GM12878 (cell line): Measurements from ENCODE around the gene MEX3C. TPM values are rescaled to one million over a fixed set of nuclear protein-coding genes. Genes with fewer than 3 reads are reported as not detected.

Experiments used
- ATF2 ChIP-seq: IDR thresholded peaks from 2 replicates; pipeline ENCODE4 v1.6.1; 2012; ENCODE audit warnings: low read length, inconsistent platforms
- BACH1 ChIP-seq: fragments of 450-650 bp; IDR thresholded peaks from 2 replicates; pipeline ENCODE4 v1.6.1; 2017; ENCODE audit warnings: mild to moderate bottlenecking, borderline replicate concordance
- CEBPB ChIP-seq, 2 experiments: fragments of 150-350 bp in 1 of 2; IDR thresholded peaks; 2 replicates each; pipeline ENCODE4 v1.6.1; 2012 to 2014; ENCODE audit warnings: low read depth in 2 of 2, low read length in 2 of 2, borderline replicate concordance in 1 of 2, inconsistent platforms in 1 of 2
- CHD1 ChIP-seq: IDR thresholded peaks from 2 replicates; pipeline ENCODE4 v1.6.1; 2012; ENCODE audit warnings: low read depth, low read length, improper control_type of control experiment
- CREB1 ChIP-seq: IDR thresholded peaks from 2 replicates; pipeline ENCODE4 v1.6.1; 2012; ENCODE audit warnings: low read depth, mild to moderate bottlenecking, inconsistent platforms
- E2F8 ChIP-seq: fragments of 450-650 bp; IDR thresholded peaks from 2 replicates; pipeline ENCODE4 v1.6.1; 2018; ENCODE audit warnings: mild to moderate bottlenecking, low read depth, moderate library complexity; ENCODE audit not compliant: partially characterized antibody
- ETV6 ChIP-seq, 2 experiments: fragments of 450-650 bp in 1 of 2; IDR thresholded peaks in 1 of 2; conservative IDR thresholded peaks in 1 of 2; 2 replicates each; pipeline ENCODE4 v1.6.1; 2014; ENCODE audit warnings: antibody characterized with exemption in 1 of 2, borderline replicate concordance in 1 of 2, low read depth in 1 of 2, mild to moderate bottlenecking in 1 of 2, moderate library complexity in 1 of 2
- FOXK2 ChIP-seq: fragments of 450-650 bp; IDR thresholded peaks from 2 replicates; pipeline ENCODE4 v1.6.1; 2017; ENCODE audit warnings: mild to moderate bottlenecking, moderate library complexity
- LARP7 ChIP-seq: fragments of 450-650 bp; IDR thresholded peaks from 2 replicates; pipeline ENCODE4 v1.6.1; 2017; ENCODE audit warnings: mild to moderate bottlenecking
- MYC ChIP-seq: IDR thresholded peaks from 2 replicates; pipeline ENCODE4 v1.6.1; 2011; ENCODE audit warnings: mild to moderate bottlenecking, low read length, moderate library complexity, inconsistent platforms; ENCODE audit not compliant: insufficient read depth, insufficient replicate concordance, insufficient read length, severe bottlenecking
- RAD21 ChIP-seq: IDR thresholded peaks from 2 replicates; pipeline ENCODE4 v1.6.1; 2011; ENCODE audit warnings: mild to moderate bottlenecking, low read depth, low read length, moderate library complexity; ENCODE audit not compliant: insufficient read depth
- RELA ChIP-seq: fragments of 450-650 bp; IDR thresholded peaks from 2 replicates; pipeline ENCODE4 v1.8.0; 2014; ENCODE audit warnings: borderline replicate concordance; ENCODE audit not compliant: partially characterized antibody
- RUNX3 ChIP-seq: IDR thresholded peaks from 2 replicates; pipeline ENCODE4 v1.6.1; 2012; ENCODE audit warnings: low read length, inconsistent platforms
- SMAD1 ChIP-seq: fragments of 450-650 bp; IDR thresholded peaks from 2 replicates; pipeline ENCODE4 v1.6.1; 2018; ENCODE audit warnings: mild to moderate bottlenecking, low read depth; ENCODE audit not compliant: partially characterized antibody
- SMC3 ChIP-seq: IDR thresholded peaks from 2 replicates; pipeline ENCODE4 v1.6.1; 2011; ENCODE audit warnings: low read length, improper control_type of control experiment, borderline replicate concordance
- SRF ChIP-seq, 2 experiments: IDR thresholded peaks; 2 replicates each; pipeline ENCODE4 v1.6.1; 2011; ENCODE audit warnings: low read depth in 2 of 2, low read length in 2 of 2, mild to moderate bottlenecking in 1 of 2, moderate library complexity in 1 of 2
- TARDBP ChIP-seq: IDR thresholded peaks from 2 replicates; pipeline ENCODE4 v1.6.1; 2016; ENCODE audit warnings: borderline replicate concordance
- TBL1XR1 ChIP-seq: IDR thresholded peaks from 2 replicates; pipeline ENCODE4 v1.6.1; 2012; ENCODE audit warnings: low read depth, low read length, improper control_type of control experiment
- TCF12 ChIP-seq: IDR thresholded peaks from 2 replicates; pipeline ENCODE4 v1.6.1; 2011; ENCODE audit warnings: low read depth, mild to moderate bottlenecking, low read length
- USF1 ChIP-seq: IDR thresholded peaks from 2 replicates; pipeline ENCODE4 v1.6.1; 2011; ENCODE audit warnings: borderline replicate concordance, low read depth, mild to moderate bottlenecking, moderate library complexity, mixed read lengths, low read length; ENCODE audit not compliant: insufficient read depth; ENCODE audit errors: extremely low read length
- WRNIP1 ChIP-seq: IDR thresholded peaks from 2 replicates; pipeline ENCODE4 v1.6.1; 2011; ENCODE audit warnings: low read depth, low read length, improper control_type of control experiment, borderline replicate concordance
- YBX1 ChIP-seq: fragments of 450-650 bp; IDR thresholded peaks from 2 replicates; pipeline ENCODE4 v1.6.1; 2016; ENCODE audit warnings: antibody characterized with exemption
- ZBTB11 ChIP-seq: fragments of 450-650 bp; formaldehyde crosslinking; IDR thresholded peaks from 2 replicates; pipeline ENCODE4 v1.5.0; 2022; ENCODE audit warnings: mild to moderate bottlenecking, missing genetic modification characterization
- ZNF217 ChIP-seq: fragments of 450-650 bp; IDR thresholded peaks from 2 replicates; pipeline ENCODE4 v1.6.1; 2017; ENCODE audit warnings: antibody characterized with exemption, mild to moderate bottlenecking
- polyA plus RNA-seq, 11 experiments: library from polyadenylated mRNA; depleted of rRNA in 4 of 11; unstranded in 6 of 11; stranded (reverse) in 5 of 11; fragments of >200 nt; fragmentation: Nextera tagmentation in 4 of 11; fragmentation: Illumina TruSeq in 1 of 11; extraction: Ambion mirVana in 4 of 11; extraction: Trizol in 1 of 11; gene quantifications; 1 replicate in 1 of 11; 2 replicates in 10 of 11; pipeline versions ENCODE4 v1.2.1 to v1.2.3, GENCODE V29; 2011 to 2016; ENCODE audit warnings: inconsistent platforms in 2 of 11, missing spikeins in 2 of 11, low read depth in 1 of 11
- total RNA-seq, 4 experiments: library from RNA; depleted of rRNA in 3 of 4; stranded (reverse); fragments of >200 nt in 3 of 4; fragmentation: Illumina TruSeq in 1 of 4; extraction: Trizol in 1 of 4; gene quantifications; 2 replicates each; pipeline versions ENCODE4 v1.2.1 to v1.2.3, GENCODE V29; 2013 to 2021

The MEX3C gene
- total and polyA plus RNA-seq, 10 of the 15 experiments (the other 5 are each of a cell fraction or from before 2014, with no cell fraction given), result 6.7 to 48.8 (median 21.3) TPM

GRCh38 chr18:51211552-51211951 lies 14.1 kb upstream of the MEX3C start (continued):
- TF ChIP-seq E2F8 (no peak), RAD21 (0 out of 2 replicates have a peak, but pooled peaks have one; percentile 1), SMC3 (no peak), MYC (no peak), RELA (no peak), ETV6 (conservative IDR thresholded peaks at IDR 0.05 in 1 of 2, IDR thresholded peaks at IDR 0.05 in 1 of 2; ENCODE audit: borderline replicate concordance in 1 of 2, low read depth in 1 of 2) (peak in 1 of 2 experiments; percentile 94; a peak in 2 of 4 replicates), CHD1 (no peak), USF1 (no peak), RUNX3 (peak; percentile 99), BACH1 (no peak), ATF2 (peak; percentile 93), SRF (IDR thresholded peaks at IDR 0.05; ENCODE audit: low read depth in 2 of 2, low read length in 2 of 2) (no peak), SMAD1 (no peak), TARDBP (no peak), WRNIP1 (no peak), ZNF217 (no peak), CREB1 (peak; percentile 88), TBL1XR1 (peak; percentile 55; the same call in 1 of the 2 replicates), TCF12 (no peak), FOXK2 (no peak), CEBPB (IDR thresholded peaks at IDR 0.05; ENCODE audit: borderline replicate concordance in 1 of 2, low read depth in 2 of 2, low read length in 2 of 2) (0 out of 4 replicates have a peak, but pooled peaks of 1 of the 2 experiments have one; percentile 68), ZBTB11 (CRISPR knock-in tag) (no peak), YBX1 (no peak), LARP7 (no peak)
